ENCODE measurements around the gene LRP10. TPM values are rescaled to one million over a fixed set of nuclear protein-coding genes. Genes with fewer than 3 reads are reported as not detected.
"Not testable (repeated sequence)": the region's sequence is repeated elsewhere in the genome, so short reads cannot be mapped to it uniquely, and the experiment has no call there.

Gene LRP10
- total RNA-seq, 4 donors from 2014 or later = 97.8 to 170 (median 157) TPM

DNA sequence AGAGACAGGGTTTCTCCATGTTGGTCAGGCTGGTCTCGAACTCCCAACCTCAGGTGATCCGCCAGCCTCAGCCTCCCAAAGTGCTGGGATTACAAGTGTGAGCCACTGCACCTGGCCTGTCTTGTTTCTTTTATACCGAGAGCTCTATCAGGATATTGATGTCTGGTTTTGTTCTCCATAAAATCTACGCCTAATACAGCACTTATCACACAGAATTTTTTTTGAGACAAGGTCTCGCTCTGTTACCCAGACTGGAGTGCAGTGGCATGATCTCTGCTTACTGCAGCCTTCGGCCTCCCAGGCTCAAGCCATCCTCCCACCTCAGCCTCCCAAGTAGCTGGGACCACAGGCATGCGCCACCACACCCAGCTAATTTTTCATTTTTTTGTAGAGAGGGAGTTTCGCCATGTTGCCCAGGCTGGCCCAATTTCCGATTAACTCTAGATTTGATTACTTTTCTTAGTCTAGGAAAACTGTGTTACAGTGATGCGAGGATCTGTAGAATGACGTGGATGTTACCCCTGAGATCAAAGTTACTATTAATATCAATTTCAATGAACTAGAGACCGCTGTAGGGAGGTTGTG, 42.4 kb upstream of the LRP10 start:
- DNase-seq (ENCODE audit: low spot score in 2 of 2); H3K27me3 ChIP-seq; H3K9me3 ChIP-seq; H3K36me3 ChIP-seq: not testable (repeated sequence)
- 77% methylated on average over 12 of the region's 12 CpGs for WGBS
- Histone ChIP-seq H3K27ac (peak overlapping the region; percentile 57), H3K4me3 (peak overlapping the region; percentile 59), H3K4me1 (peaks cover 20% of the 10 kb centered on the region)
- peak; percentile 9 for TF ChIP-seq EP300 (IDR thresholded peaks at IDR 0.05)

DNA sequence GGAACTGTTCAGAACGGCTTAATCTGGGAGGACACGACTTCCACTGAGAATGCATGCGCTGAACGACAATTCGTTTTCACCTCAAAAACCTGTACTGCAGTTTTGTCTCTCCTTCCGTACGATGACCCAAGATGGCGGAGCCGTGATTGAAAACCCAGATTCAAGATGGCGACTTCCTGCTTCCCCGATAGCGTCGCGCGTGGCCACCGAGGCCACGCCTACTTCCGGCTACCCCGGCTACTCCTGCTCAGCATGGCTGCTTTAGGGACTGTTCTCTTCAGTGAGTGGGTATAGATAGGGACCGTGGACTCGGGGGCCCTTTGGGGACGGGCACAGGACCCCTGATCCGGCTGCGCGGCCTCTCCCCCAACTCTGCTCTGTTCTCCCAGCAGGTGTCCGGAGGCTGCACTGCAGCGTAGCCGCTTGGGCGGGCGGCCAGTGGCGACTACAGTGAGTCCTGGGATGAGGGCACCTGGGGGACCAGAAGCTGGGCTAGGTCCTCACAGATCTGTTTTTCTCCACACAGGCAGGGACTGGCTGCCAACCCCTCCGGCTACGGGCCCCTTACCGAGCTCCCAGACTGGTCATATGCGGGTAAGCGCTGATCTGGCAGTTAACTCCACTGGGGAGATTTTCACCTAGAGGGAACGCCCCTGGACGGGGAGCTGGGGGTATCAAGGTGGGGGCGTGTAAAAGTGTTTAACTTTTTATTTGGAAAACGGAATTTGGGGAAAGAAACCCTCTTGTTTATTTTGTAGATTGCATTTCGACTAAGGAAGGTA, 41.7 kb upstream of the LRP10 start, which contains the start of gene MRPL52:
Gene MRPL52, plus strand, starts transcription at position 227 of the 782 bp plus-strand sequence. Its CDS starts 26 bp downstream, at position 253.
- no peaks in the 10 kb centered on the region for H3K27me3 ChIP-seq
- peaks cover 9% of the 10 kb centered on the region for H3K36me3 ChIP-seq
- H3K27ac ChIP-seq = peak within 1 kb of the TSS; percentile 57
- peak within 1 kb of the TSS; percentile 59 for H3K4me3 ChIP-seq
- no peaks in the 10 kb centered on the region for H3K9me3 ChIP-seq
- under 1% methylated on average over 29 of the region's 41 CpGs for WGBS
- H3K4me1 ChIP-seq = peaks cover 17% of the 10 kb centered on the region
- DNase-seq (ENCODE audit: low spot score in 2 of 2) = peak; percentile 92 to 93
- TF ChIP-seq POLR2AphosphoS5 (IDR thresholded peaks at IDR 0.05) (peak in 1 of 3 donors; percentile 27), EP300 (IDR thresholded peaks at IDR 0.05) (peak; percentile 3), POLR2A (IDR thresholded peaks at IDR 0.05) (peak in 1 of 2 donors; percentile 26)
- TF ChIP-seq, protein P1, sequence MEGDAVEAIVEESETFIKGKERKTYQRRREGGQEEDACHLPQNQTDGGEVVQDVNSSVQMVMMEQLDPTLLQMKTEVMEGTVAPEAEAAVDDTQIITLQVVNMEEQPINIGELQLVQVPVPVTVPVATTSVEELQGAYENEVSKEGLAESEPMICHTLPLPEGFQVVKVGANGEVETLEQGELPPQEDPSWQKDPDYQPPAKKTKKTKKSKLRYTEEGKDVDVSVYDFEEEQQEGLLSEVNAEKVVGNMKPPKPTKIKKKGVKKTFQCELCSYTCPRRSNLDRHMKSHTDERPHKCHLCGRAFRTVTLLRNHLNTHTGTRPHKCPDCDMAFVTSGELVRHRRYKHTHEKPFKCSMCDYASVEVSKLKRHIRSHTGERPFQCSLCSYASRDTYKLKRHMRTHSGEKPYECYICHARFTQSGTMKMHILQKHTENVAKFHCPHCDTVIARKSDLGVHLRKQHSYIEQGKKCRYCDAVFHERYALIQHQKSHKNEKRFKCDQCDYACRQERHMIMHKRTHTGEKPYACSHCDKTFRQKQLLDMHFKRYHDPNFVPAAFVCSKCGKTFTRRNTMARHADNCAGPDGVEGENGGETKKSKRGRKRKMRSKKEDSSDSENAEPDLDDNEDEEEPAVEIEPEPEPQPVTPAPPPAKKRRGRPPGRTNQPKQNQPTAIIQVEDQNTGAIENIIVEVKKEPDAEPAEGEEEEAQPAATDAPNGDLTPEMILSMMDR (IDR thresholded peaks at IDR 0.05) = no peak

DNA sequence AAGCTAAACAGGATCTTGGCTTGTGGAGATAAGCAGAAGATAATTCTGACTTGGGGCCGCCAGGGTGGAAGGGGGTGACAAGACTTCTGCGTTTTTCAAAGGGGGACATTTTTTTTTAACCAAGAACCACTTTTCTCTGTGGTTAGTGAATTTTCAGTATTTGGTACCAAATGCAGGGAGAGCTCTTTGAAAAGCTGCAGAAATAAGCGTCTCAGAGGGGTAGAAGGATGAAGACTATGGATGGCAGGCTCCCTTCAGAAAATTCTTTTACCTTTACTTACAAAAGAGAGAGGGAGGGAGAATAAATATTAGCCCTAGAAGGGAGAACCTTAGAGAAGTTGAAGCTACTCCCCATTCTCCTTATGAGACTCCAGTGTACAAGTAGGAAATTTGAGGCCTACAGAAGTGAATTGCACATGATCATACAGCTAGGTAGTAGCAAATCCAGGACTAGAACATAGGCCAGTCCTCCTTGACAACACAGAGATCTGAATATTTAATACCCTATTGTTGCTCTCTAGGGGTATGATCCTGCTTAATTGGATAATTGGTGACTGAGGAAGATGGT, 41.0 kb upstream of the LRP10 start:
- WGBS = 23% methylated on average over 3 of the region's 3 CpGs
- H3K4me1 ChIP-seq = peaks cover 15% of the 10 kb centered on the region
- no peaks in the 10 kb centered on the region for H3K27me3 ChIP-seq
- H3K27ac ChIP-seq = no peak overlapping the region
- peak overlapping the region; percentile 59 for H3K4me3 ChIP-seq
- DNase-seq (ENCODE audit: low spot score in 2 of 2) = no peak
- peaks cover 9% of the 10 kb centered on the region for H3K36me3 ChIP-seq
- H3K9me3 ChIP-seq = no peaks in the 10 kb centered on the region
- TF ChIP-seq, protein P1 (IDR thresholded peaks at IDR 0.05) = no peak

DNA sequence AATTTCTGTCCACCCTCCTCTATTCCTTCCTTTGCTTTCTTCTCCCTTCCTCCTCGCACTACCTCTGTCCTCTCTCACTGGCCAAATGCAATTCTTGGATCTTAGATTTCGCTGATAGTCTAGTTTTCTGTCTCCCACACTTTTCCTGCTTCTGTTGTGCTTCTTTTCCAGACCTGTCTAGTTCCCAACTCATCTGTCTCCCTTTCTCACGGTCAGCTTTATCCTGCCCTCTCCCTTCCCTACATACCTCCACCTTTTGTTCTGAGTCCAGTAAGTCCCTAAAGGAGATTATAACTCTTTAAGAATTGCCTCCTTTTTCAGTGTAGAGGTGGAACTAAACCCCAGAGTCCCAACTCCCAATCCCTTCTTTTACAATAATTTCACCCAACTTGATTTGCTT, 36.0 kb upstream of the LRP10 start:
- no peaks in the 10 kb centered on the region for H3K9me3 ChIP-seq
- H3K4me3 ChIP-seq = no peak overlapping the region
- H3K36me3 ChIP-seq = peaks cover 9% of the 10 kb centered on the region
- H3K4me1 ChIP-seq = peaks cover 37% of the 10 kb centered on the region
- WGBS = 81% methylated on average over 3 of the region's 3 CpGs
- TF ChIP-seq EP300 (IDR thresholded peaks at IDR 0.05) = no peak
- no peak for TF ChIP-seq POLR2AphosphoS5 (IDR thresholded peaks at IDR 0.05)
- TF ChIP-seq, protein P1 (IDR thresholded peaks at IDR 0.05) = no peak
- TF ChIP-seq POLR2A (IDR thresholded peaks at IDR 0.05) = no peak
- no peaks in the 10 kb centered on the region for H3K27me3 ChIP-seq
- peak overlapping the region; percentile 96 for H3K27ac ChIP-seq
- no peak for DNase-seq (ENCODE audit: low spot score in 2 of 2)

DNA sequence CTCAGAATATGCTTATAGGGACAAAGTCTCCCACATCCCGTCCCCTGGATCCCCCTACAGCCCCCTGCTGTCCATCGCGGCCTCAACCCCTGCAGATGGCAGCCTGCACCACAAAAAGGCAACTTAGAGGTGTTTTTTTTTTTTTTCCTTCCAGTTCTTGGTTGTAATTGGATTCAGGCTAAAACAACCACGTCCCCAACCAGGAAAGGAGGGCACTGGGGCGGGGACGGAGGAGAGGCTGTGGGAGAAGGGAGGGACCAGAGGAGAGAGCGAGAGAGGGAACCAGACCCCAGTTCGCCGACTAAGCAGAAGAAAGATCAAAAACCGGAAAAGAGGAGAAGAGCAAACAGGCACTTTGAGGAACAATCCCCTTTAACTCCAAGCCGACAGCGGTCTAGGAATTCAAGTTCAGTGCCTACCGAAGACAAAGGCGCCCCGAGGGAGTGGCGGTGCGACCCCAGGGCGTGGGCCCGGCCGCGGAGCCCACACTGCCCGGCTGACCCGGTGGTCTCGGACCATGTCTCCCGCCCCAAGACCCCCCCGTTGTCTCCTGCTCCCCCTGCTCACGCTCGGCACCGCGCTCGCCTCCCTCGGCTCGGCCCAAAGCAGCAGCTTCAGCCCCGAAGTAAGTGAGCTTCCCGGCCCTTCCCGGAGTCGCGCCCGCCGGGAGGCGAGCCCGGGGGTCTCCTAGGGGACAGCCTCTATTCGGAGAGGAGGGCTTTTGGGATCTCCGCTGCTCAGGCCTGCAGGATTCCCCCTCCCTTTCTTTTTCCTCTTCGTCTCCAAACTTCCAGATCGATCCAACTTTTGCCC, 35.0 kb upstream of the LRP10 start, which contains the start of gene MMP14:
Gene MMP14, plus strand, starts transcription at position 285 of the 813 bp plus-strand sequence. Its CDS starts 233 bp downstream, at position 518.
- TF ChIP-seq, protein P1 (IDR thresholded peaks at IDR 0.05) = no peak
- peak in 1 of 3 donors; percentile 19 for TF ChIP-seq POLR2AphosphoS5 (IDR thresholded peaks at IDR 0.05)
- peak in 1 of 2 donors; percentile 60 for TF ChIP-seq POLR2A (IDR thresholded peaks at IDR 0.05)
- H3K4me1 ChIP-seq = peaks cover 42% of the 10 kb centered on the region
- peak; percentile 90 to 92 for DNase-seq (ENCODE audit: low spot score in 2 of 2)
- peak within 1 kb of the TSS; percentile 86 for H3K4me3 ChIP-seq
- H3K27ac ChIP-seq = peak within 1 kb of the TSS; percentile 96
- WGBS = 1% methylated on average over 44 of the region's 46 CpGs
- H3K36me3 ChIP-seq = peaks cover 12% of the 10 kb centered on the region
- no peaks in the 10 kb centered on the region for H3K27me3 ChIP-seq
- no peaks in the 10 kb centered on the region for H3K9me3 ChIP-seq
